BLaER1 treated with 17β-estradiol and CSF1 and Interleukin-3, amounts not matched to agents 10 nM and 100 nM (cell line): ENCODE measurements around the gene MFAP2.
A peak's percentile ranks its signal among the peaks of the same experiment; 100 is the strongest.

Experiments used
- H3K27ac ChIP-seq, 11 experiments: shearing (Covaris generic); formaldehyde crosslinking; 2 replicates each; pipeline ENCODE4 v1.8.1; 2022
- H3K27me3 ChIP-seq, 11 experiments: shearing (Covaris generic); formaldehyde crosslinking; 2 replicates each; pipeline ENCODE4 v1.8.1; 2022
- H3K36me3 ChIP-seq, 11 experiments: shearing (Covaris generic); formaldehyde crosslinking; 2 replicates each; pipeline ENCODE4 v1.8.1; 2022
- H3K4me1 ChIP-seq, 10 experiments: shearing (Covaris generic); formaldehyde crosslinking; 2 replicates each; pipeline ENCODE4 v1.8.1; 2022
- H3K4me2 ChIP-seq, 11 experiments: shearing (Covaris generic); formaldehyde crosslinking; 2 replicates each; pipeline ENCODE4 v1.8.1; 2022
- H3K4me3 ChIP-seq, 10 experiments: shearing (Covaris generic); formaldehyde crosslinking; 2 replicates each; pipeline ENCODE4 v1.8.1; 2022
- H3K9ac ChIP-seq, 11 experiments: shearing (Covaris generic); formaldehyde crosslinking; 2 replicates each; pipeline ENCODE4 v1.8.1; 2022
- H3K9me3 ChIP-seq, 11 experiments: shearing (Covaris generic); formaldehyde crosslinking; replicated peaks in 1 of 11; 2 replicates each; pipeline ENCODE4 v1.8.1; 2022
- H4K20me1 ChIP-seq, 11 experiments: shearing (Covaris generic); formaldehyde crosslinking; 2 replicates each; pipeline ENCODE4 v1.8.1; 2022
- Cebpa-rat ChIP-seq, 11 experiments: shearing (Covaris generic); IDR thresholded peaks; 2 replicates each; pipeline ENCODE4 v1.8.1; 2022

The MFAP2 gene

GRCh38 chr1:16980473-16981268 is at the start of gene MFAP2:
Gene MFAP2 (minus strand): TSS chr1:16980620. CDS start chr1:16978273, 2,347 bp downstream.
- H3K4me3 ChIP-seq = peak within 1 kb of the TSS; percentile 48 to 69 (median 58)
- peak within 1 kb of the TSS in 10 of 11 experiments; percentile 48 to 78 (median 66); a peak in 18 of 22 replicates for H3K9ac ChIP-seq
- TF ChIP-seq Cebpa-rat (IDR thresholded peaks at IDR 0.05) = no peak
- H3K9me3 ChIP-seq = no peaks in the 10 kb centered on the region
- peaks cover 0 to 12% (median 2%) of the 10 kb centered on the region in 11 experiments; a peak in 12 of 22 replicates for H3K36me3 ChIP-seq
- H3K27ac ChIP-seq = peak within 1 kb of the TSS in 5 of 11 experiments; percentile 32 to 57 (median 49); a peak in 9 of 22 replicates
- peak within 1 kb of the TSS; percentile 78 to 96 (median 84) for H3K4me2 ChIP-seq
- peaks cover 14 to 37% (median 27%) of the 10 kb centered on the region in 10 experiments for H3K4me1 ChIP-seq
- peaks cover 0 to 75% (median 6%) of the 10 kb centered on the region in 11 experiments; a peak in 7 of 22 replicates for H4K20me1 ChIP-seq
- peaks cover 10 to 37% (median 15%) of the 10 kb centered on the region in 11 experiments; a peak in 20 of 22 replicates for H3K27me3 ChIP-seq

GRCh38 chr1:17030206-17030605 is 49.8 kb upstream of the MFAP2 start:
- no peak for TF ChIP-seq Cebpa-rat (IDR thresholded peaks at IDR 0.05)

GRCh38 chr1:17028662-17029188 is 48.3 kb upstream of the MFAP2 start:
- peaks cover 90 to 100% (median 99%) of the 10 kb centered on the region in 11 experiments for H3K36me3 ChIP-seq
- no peak for TF ChIP-seq Cebpa-rat (IDR thresholded peaks at IDR 0.05)

More at GRCh38 chr1:17030206-17030605, 49.8 kb upstream of the MFAP2 start:
- no peaks in the 10 kb centered on the region for H3K9me3 ChIP-seq
- peaks cover 90 to 100% (median 99%) of the 10 kb centered on the region in 11 experiments for H3K36me3 ChIP-seq
- peaks cover 0 to 65% (median 0%) of the 10 kb centered on the region in 10 experiments; a peak in 8 of 20 replicates for H3K4me1 ChIP-seq
- peak overlapping the region in 3 of 11 experiments; percentile 28 to 73 (median 53); a peak in 5 of 22 replicates for H3K4me2 ChIP-seq
- peaks cover 11 to 94% (median 59%) of the 10 kb centered on the region in 11 experiments; a peak in 21 of 22 replicates for H4K20me1 ChIP-seq
- peak overlapping the region in 2 of 11 experiments; percentile 43 to 44; a peak in 3 of 22 replicates for H3K27ac ChIP-seq
- H3K4me3 ChIP-seq = no peak overlapping the region
- H3K9ac ChIP-seq = peak overlapping the region in 1 of 11 experiments; percentile 9; a peak in 1 of 22 replicates
- H3K27me3 ChIP-seq = no peaks in the 10 kb centered on the region

GRCh38 chr1:17027900-17028299 is 47.5 kb upstream of the MFAP2 start:
- Histone ChIP-seq H3K4me3 (no peak overlapping the region), H3K9me3 (no peaks in the 10 kb centered on the region), H3K27me3 (no peaks in the 10 kb centered on the region), H4K20me1 (peaks cover 12 to 94% (median 53%) of the 10 kb centered on the region in 11 experiments; a peak in 20 of 22 replicates), H3K27ac (0 out of 22 replicates have a peak overlapping the region, but pooled peaks of 1 of the 11 experiments have one; percentile 3), H3K4me1 (peaks cover 12 to 88% (median 19%) of the 10 kb centered on the region in 10 experiments; a peak in 17 of 20 replicates), H3K36me3 (peaks cover 88 to 100% (median 99%) of the 10 kb centered on the region in 11 experiments), H3K4me2 (peak overlapping the region in 3 of 11 experiments; percentile 1 to 73 (median 53); a peak in 5 of 22 replicates), H3K9ac (no peak overlapping the region)
- TF ChIP-seq Cebpa-rat (IDR thresholded peaks at IDR 0.05) = no peak

More at GRCh38 chr1:17028662-17029188, 48.3 kb upstream of the MFAP2 start:
- H3K4me3 ChIP-seq = no peak overlapping the region
- H3K27ac ChIP-seq = no peak overlapping the region
- H3K4me2 ChIP-seq = peak overlapping the region in 2 of 11 experiments; percentile 53 to 73; a peak in 4 of 22 replicates
- 0 out of 22 replicates have a peak overlapping the region, but pooled peaks of 1 of the 11 experiments have one; percentile 7 for H3K9ac ChIP-seq
- H3K9me3 ChIP-seq = no peaks in the 10 kb centered on the region
- peaks cover 9 to 79% (median 12%) of the 10 kb centered on the region in 10 experiments; a peak in 17 of 20 replicates for H3K4me1 ChIP-seq
- no peaks in the 10 kb centered on the region for H3K27me3 ChIP-seq
- peaks cover 12 to 94% (median 57%) of the 10 kb centered on the region in 11 experiments; a peak in 21 of 22 replicates for H4K20me1 ChIP-seq

GRCh38 chr1:17027403-17027802 is 47.0 kb upstream of the MFAP2 start:
- Histone ChIP-seq H3K9ac (no peak overlapping the region), H4K20me1 (peaks cover 12 to 94% (median 49%) of the 10 kb centered on the region in 11 experiments; a peak in 20 of 22 replicates), H3K36me3 (peaks cover 88 to 100% (median 99%) of the 10 kb centered on the region in 11 experiments), H3K27me3 (no peaks in the 10 kb centered on the region), H3K27ac (0 out of 22 replicates have a peak overlapping the region, but pooled peaks of 1 of the 11 experiments have one; percentile 3), H3K9me3 (no peaks in the 10 kb centered on the region), H3K4me2 (peak overlapping the region in 3 of 11 experiments; percentile 1 to 73 (median 53); a peak in 5 of 22 replicates), H3K4me1 (peaks cover 12 to 93% (median 20%) of the 10 kb centered on the region in 10 experiments; a peak in 17 of 20 replicates), H3K4me3 (no peak overlapping the region)
- TF ChIP-seq Cebpa-rat (IDR thresholded peaks at IDR 0.05) = no peak

- Histone ChIP-seq H3K9me3 (no peaks in the 10 kb centered on the region), H3K27me3 (no peaks in the 10 kb centered on the region), H3K9ac (peak overlapping the region in 5 of 11 experiments; percentile 5 to 24 (median 7); a peak in 4 of 22 replicates)
These were observed 44.3 kb upstream of the MFAP2 start for GRCh38 chr1:17024721-17025120.

GRCh38 chr1:17023573-17023972 is 43.2 kb upstream of the MFAP2 start:
- peak overlapping the region in 6 of 11 experiments; percentile 6 to 57 (median 24); a peak in 8 of 22 replicates for H3K9ac ChIP-seq
- peak overlapping the region in 5 of 11 experiments; percentile 51 to 87 (median 72); a peak in 10 of 22 replicates for H3K4me2 ChIP-seq
- peaks cover 12 to 60% (median 20%) of the 10 kb centered on the region in 10 experiments; a peak in 17 of 20 replicates for H3K4me1 ChIP-seq
- no peak overlapping the region for H3K4me3 ChIP-seq
- no peak for TF ChIP-seq Cebpa-rat (IDR thresholded peaks at IDR 0.05)
- peaks cover 97 to 100% (median 100%) of the 10 kb centered on the region in 11 experiments for H3K36me3 ChIP-seq
- H3K9me3 ChIP-seq = no peaks in the 10 kb centered on the region
- peaks cover 12 to 91% (median 49%) of the 10 kb centered on the region in 11 experiments; a peak in 20 of 22 replicates for H4K20me1 ChIP-seq
- H3K27me3 ChIP-seq = no peaks in the 10 kb centered on the region
- H3K27ac ChIP-seq = peak overlapping the region in 1 of 11 experiments; percentile 32; a peak in 2 of 22 replicates

More at GRCh38 chr1:17024721-17025120, 44.3 kb upstream of the MFAP2 start:
- no peak overlapping the region for H3K4me3 ChIP-seq
- peaks cover 12 to 71% (median 20%) of the 10 kb centered on the region in 10 experiments; a peak in 17 of 20 replicates for H3K4me1 ChIP-seq
- peak overlapping the region in 5 of 11 experiments; percentile 51 to 87 (median 72); a peak in 8 of 22 replicates for H3K4me2 ChIP-seq
- peaks cover 97 to 100% (median 100%) of the 10 kb centered on the region in 11 experiments for H3K36me3 ChIP-seq
- TF ChIP-seq Cebpa-rat (IDR thresholded peaks at IDR 0.05) = no peak
- no peak overlapping the region for H3K27ac ChIP-seq
- H4K20me1 ChIP-seq = peaks cover 12 to 93% (median 50%) of the 10 kb centered on the region in 11 experiments; a peak in 20 of 22 replicates

- H3K9me3 ChIP-seq = no peaks in the 10 kb centered on the region
- H3K27ac ChIP-seq = peak overlapping the region in 1 of 11 experiments; percentile 32; a peak in 2 of 22 replicates
- no peak for TF ChIP-seq Cebpa-rat (IDR thresholded peaks at IDR 0.05)
- peaks cover 97 to 100% (median 100%) of the 10 kb centered on the region in 11 experiments for H3K36me3 ChIP-seq
- H3K4me2 ChIP-seq = peak overlapping the region in 5 of 11 experiments; percentile 51 to 87 (median 72); a peak in 10 of 22 replicates
- H3K4me3 ChIP-seq = no peak overlapping the region
- H3K4me1 ChIP-seq = peaks cover 12 to 55% (median 20%) of the 10 kb centered on the region in 10 experiments; a peak in 17 of 20 replicates
- H4K20me1 ChIP-seq = peaks cover 12 to 90% (median 51%) of the 10 kb centered on the region in 11 experiments; a peak in 20 of 22 replicates
- peak overlapping the region in 5 of 11 experiments; percentile 7 to 57 (median 32); a peak in 5 of 22 replicates for H3K9ac ChIP-seq
- no peaks in the 10 kb centered on the region for H3K27me3 ChIP-seq
These were observed 42.7 kb upstream of the MFAP2 start for GRCh38 chr1:17023102-17023501.
